Breast epithelium (tissue), 3 donors: Measurements from ENCODE around the gene ATP9B.

Experiments used
- CTCF ChIP-seq, 3 donors: fragments of 450-650 bp; IDR thresholded peaks; one replicate each; pipeline ENCODE4 v1.5.1; 2016 to 2017; ENCODE audit warnings: antibody characterized with exemption in 3 of 3, mild to moderate bottlenecking in 3 of 3, moderate library complexity in 3 of 3
- POLR2A ChIP-seq: fragments of 450-650 bp; IDR thresholded peaks from one replicate; pipeline ENCODE4 v1.6.1; 2016; ENCODE audit warnings: antibody characterized with exemption, mild to moderate bottlenecking, moderate library complexity
- POLR2AphosphoS5 ChIP-seq, 3 donors: sonication (generic); formaldehyde crosslinking; IDR thresholded peaks; one replicate each; pipeline ENCODE4 v1.6.1; 2017; ENCODE audit warnings: antibody characterized with exemption in 3 of 3

- TF ChIP-seq CTCF (IDR thresholded peaks at IDR 0.05) (no peak), POLR2AphosphoS5 (IDR thresholded peaks at IDR 0.05) (no peak), POLR2A (no peak)
Measured at GRCh38 chr18:79314838-79315388, 245.7 kb downstream of the ATP9B start.
